HL-60/S4 treated with phorbol 12-myristate 13-acetate at 8.2 ng/mL for 4 days and 3 days (cell line): ENCODE data around the gene MIDN.

Experiments
- in situ Hi-C: fragments of 300-500 bp; cut with MboI; formaldehyde crosslinking; loops from 2 replicates; pipeline ENCODE4 v1.15.0; 2022; ENCODE audit warnings: low sequenced_read_pairs

The MIDN gene

DNA sequence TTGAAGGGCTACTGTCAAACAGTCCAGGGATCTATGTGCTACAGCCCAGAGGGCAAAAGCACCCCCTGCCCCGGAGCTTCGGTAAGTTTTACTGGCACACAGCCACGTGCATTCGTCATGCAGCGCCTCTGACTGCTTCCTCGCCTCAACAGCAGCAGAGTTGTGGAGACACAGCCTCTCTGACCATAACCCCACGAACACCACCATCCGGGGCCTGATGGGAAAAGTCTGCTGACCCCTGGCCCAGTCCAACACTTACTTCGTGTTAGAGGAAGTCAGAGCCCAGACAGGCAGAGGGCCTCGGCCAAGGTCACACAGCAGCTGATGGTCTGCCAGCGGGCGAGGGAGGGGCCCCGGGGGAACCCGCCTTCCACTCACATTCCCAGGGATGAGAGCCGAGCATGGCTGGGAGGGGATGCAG lies 15.7 kb upstream of the MIDN start:
- in situ Hi-C loops: no loop called here

DNA sequence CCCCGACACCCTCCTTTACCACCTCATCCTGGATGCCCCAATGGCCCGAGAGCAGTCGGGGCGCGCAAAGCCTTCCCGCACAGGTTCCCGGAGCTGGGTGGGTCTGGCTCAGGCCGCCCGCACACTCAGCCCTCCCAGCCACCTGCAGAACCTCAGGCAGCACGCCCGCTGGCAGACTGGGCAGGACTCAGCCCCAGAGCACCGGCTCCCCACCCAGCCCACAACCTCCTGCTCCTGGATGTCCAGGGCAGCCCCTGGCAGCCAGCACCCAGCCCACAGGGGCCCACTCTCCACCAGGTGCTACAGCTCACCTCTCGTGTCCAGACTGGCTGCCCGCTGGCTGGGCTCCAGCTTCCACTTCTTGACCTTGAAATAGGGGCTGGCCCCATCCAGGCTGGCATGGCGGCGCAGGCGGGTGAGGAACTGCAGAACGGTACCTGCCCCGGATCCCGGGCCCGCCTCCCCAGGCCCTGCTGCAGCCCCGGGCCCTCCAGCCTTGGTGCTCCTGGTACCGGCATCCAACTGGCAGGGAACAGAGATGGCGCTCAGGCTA lies 15.2 kb upstream of the MIDN start:
- in situ Hi-C loops: no loop called here

DNA sequence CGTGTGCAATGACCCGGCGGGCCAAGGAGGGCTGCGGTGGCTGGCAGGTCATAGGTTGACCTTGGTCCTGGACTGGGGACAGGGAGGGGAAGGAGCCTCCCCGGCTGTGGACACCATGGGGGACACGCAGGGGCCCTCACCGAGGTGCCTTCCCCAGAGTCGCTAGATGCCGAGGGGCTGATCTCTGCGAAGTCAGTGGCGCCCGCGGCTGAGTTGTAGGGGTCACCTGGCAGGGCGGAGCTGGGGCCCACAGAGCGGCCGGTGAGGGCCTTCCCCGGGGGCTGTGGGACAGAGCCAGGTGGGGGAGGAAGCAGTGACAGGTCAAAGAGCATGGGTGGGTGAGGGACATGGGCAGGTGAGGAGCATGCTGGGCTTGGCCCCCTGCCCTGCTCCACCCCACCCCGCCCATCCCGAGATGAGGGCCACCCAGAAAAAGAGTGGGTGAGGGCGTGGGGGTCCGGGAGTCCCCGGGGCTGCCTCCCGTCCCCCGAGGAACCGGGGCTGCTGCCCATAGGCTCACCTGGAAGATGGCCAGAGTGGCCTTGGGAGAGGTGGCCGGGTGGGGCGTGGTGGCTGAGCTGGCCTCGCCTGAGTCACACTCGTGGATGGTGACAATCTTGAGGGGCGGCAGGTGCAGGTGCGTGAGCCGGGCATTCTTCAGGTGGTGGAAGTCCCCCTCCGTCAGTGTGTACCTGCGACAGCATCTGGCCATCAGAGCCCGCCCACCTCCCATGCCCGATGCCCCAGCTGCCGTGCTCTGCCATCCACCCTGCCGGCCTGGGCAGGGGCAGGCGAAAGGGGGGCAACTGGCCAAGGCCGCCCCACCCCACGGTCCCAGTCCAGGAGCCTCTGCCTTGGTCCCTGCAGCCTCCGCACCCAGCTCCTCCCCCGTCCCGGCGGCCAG lies 14.1 kb upstream of the MIDN start:
- in situ Hi-C loops: no loop called here

DNA sequence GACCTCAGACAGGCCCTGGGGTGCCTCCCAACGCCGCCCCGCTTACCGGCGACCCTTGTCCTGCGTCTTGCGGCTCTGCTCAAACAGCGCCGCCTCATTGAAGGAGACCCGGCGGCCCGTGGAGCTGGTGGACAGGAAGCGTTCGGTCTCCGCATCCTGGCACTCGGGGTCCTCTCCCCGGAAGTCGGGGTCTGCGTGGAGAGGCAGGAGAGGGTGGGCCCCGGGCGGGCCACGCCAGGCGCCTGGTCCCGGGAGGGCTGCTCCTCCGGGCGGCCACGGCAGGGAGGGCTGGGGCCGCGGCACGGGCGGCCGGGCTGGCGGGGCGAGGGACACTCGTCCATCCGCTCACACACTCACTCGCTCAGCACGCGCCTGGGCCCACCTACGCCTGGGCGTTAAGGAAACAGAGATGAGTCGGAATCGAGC lies 13.4 kb upstream of the MIDN start:
- in situ Hi-C loops: no loop called here

- in situ Hi-C loops: no loop called here
Measured at GRCh38 chr19:1235625-1236538, 12.5 kb upstream of the MIDN start.

- in situ Hi-C loops: no loop called here
Measured at GRCh38 chr19:1236576-1236975, 11.8 kb upstream of the MIDN start.

DNA sequence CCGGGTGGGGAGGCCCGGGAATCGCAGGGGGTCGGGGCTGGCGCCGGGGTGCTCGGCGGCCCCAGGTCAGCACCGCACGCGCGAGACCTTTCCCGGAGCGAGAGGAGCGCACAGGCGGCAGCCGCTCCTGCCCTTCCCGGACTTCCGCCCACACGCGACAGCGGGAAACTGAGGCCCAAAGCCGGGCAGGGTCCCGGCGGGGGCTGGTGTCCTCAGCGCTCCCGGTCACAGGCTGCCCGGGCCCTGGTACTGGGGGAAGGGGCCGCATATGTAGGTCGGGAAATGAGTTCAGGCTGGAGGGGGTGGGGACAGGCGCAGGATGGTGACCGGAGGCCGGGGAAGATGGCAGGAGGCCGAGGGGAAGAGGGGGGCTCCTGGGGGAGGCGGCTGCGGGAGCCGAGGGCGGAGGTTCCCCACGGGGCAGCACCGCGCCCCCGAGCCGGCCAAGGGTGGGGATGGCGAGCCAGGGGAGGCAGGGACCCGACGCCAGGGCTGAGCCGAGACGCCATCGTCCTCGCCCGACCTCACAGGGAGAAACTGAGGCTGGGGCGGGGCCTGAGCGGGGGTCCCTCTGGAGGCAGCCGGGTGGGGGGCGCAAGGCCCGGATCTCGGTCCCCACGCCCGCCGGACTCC lies 11.2 kb upstream of the MIDN start:
- in situ Hi-C loops: no loop called here

GRCh38 chr19:1237754-1238368 lies 10.5 kb upstream of the MIDN start, which contains the start of gene CBARP:
Gene CBARP, minus strand, starts transcription at chr19:1238005. Its CDS starts 1,905 bp downstream, at chr19:1236100.
- in situ Hi-C loops: no loop called here

DNA sequence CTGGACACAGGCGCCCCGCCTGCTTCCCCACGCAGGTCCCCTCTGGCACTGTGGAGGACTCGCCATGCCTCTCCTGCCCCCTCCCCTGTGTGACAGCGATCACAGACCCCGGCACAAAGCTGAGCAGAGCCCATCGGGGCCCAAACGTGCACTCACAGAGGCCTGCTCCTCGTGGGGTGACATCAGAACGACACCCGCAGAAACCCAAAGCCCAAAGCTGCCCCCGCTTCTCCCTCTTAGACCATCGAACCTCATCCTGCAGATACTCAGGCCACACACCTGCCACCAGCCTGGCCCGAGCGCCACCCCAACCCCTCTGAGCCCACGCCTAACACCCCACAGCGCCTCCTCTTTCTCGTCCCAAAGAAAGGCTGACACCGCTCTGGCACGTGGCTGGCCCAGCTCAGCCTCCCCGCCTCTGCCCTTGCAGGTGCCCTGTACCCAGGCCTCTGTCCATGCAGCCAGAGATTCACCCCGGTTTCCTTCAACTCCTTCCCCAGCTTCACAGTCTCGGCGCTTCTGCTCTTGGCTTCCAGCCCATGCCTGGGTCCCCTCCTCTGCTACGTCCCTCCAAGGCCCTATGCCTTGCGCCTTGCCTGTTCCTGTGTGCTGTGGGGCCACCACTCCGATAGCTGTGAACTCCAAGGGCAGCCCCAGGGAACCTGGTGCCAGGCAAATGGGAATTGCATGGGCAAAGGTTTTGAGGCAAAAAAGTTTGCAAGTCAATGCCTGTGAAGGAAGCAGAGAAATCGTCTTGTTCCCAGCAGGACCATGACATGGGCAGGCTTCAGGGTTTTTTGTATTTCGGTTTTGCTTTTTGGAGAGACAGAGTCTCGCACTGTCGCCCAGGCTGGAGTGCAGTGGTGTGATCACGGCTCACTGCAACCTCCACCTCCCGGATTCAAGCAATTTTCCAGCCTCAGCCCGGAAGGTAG lies 9.7 kb upstream of the MIDN start:
- in situ Hi-C loops: no loop called here

GRCh38 chr19:1239420-1239795 lies 9.0 kb upstream of the MIDN start:
- in situ Hi-C loops: no loop called here

- in situ Hi-C loops: no loop called here
Measured at GRCh38 chr19:1239796-1240737, 8.3 kb upstream of the MIDN start.

DNA sequence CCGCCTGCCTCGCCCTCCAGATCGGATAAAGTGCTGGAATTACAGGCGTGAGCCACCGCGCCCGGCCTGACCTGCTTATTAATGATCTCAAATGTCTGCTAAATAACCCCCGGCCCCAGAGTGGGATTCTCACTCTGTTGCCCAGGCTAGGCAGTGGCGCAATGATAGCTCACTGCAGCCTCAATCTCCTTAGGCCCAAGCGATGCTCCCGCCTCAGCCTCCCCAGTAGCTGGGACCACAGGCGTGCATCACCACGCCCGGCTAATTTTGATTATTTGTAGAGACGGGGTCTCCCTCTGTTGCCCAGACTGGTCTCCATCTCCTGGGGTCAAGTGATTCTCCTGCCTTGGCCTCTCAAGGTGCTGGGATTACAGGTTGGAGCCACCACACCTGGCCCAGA lies 7.5 kb upstream of the MIDN start:
- in situ Hi-C loops: no loop called here

GRCh38 chr19:1241417-1242095 lies 6.8 kb upstream of the MIDN start, which contains the start of gene ATP5F1D:
Gene ATP5F1D, plus strand, starts transcription at chr19:1241751. Its CDS starts 100 bp downstream, at chr19:1241851.
- in situ Hi-C loops: no loop called here

GRCh38 chr19:1243768-1244692 lies 4.4 kb upstream of the MIDN start:
- in situ Hi-C loops: no loop called here

DNA sequence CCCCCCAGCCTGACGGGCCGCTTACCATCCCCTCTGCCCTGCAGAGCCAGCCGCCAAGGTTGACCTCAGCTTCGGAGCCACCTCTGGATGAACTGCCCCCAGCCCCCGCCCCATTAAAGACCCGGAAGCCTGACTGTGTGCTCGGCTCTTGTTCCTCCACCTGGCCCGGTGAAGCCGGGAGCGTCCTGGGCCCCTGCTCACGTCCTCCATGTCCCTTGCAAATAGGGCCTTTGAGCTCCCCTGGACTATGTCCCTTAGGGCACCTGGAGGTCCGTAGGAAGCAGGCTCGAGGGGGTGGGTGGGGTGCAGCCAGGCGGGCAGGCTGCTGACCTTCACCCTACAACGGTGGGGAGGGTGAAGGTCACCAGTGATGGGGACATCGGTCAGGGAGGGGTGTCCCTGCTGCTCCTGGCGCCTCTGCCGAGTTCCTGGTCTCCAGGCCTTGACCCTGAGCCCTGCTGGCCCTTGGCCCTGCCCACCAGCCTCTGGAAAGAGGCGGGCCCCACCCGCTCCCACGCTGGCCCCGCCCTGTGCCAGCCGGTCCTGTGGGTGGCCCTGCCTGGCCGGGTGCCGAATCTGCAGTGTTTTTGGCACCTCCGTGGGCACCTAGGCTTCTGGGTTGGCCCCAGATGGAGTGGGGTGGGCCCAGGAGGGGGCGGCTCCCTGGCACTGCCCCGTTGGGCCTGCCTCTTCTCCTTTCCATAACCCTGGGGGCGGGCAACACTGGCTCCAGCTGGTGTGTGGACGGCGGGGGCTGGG lies 3.5 kb upstream of the MIDN start:
- in situ Hi-C loops: no loop called here
